Upper lobe of left lung (tissue), 4 donors: ENCODE results near the gene CYP2S1.

Experiments used
- POLR2A ChIP-seq, 4 donors: fragments of 450-650 bp; IDR thresholded peaks; one replicate each; pipeline ENCODE4 v1.5.1; 2016 to 2017; ENCODE audit warnings: antibody characterized with exemption in 4 of 4, mild to moderate bottlenecking in 2 of 4
- TF ChIP-seq, protein P1 (sequence below), 6 experiments: fragments of 450-650 bp in 4 of 6; fragments of 200-600 bp in 2 of 6; sonication (generic) in 2 of 6; IDR thresholded peaks; one replicate each; pipeline ENCODE4 v1.5.1; 2016 to 2019; ENCODE audit warnings: antibody characterized with exemption in 6 of 6

DNA sequence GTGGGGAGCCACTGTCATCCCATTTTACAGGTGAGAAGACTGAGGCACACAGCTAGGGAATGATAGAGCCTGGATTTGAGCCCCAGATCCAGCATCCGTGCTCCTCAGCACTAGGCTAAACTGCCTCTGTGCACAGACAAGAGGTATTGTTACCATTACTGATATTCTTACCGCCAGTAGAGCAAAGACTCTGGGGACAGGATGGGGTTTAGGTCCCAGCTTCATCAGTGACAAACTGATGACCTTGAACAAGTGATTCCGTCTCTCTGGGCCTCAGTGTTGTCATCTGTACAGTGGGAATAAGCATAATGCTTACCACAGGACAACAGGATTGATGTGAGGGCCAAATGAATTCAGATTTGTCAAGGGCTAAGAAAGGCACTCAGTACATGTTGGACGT, 42.5 kb downstream of the CYP2S1 start:
- TF ChIP-seq, protein P1, sequence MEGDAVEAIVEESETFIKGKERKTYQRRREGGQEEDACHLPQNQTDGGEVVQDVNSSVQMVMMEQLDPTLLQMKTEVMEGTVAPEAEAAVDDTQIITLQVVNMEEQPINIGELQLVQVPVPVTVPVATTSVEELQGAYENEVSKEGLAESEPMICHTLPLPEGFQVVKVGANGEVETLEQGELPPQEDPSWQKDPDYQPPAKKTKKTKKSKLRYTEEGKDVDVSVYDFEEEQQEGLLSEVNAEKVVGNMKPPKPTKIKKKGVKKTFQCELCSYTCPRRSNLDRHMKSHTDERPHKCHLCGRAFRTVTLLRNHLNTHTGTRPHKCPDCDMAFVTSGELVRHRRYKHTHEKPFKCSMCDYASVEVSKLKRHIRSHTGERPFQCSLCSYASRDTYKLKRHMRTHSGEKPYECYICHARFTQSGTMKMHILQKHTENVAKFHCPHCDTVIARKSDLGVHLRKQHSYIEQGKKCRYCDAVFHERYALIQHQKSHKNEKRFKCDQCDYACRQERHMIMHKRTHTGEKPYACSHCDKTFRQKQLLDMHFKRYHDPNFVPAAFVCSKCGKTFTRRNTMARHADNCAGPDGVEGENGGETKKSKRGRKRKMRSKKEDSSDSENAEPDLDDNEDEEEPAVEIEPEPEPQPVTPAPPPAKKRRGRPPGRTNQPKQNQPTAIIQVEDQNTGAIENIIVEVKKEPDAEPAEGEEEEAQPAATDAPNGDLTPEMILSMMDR (IDR thresholded peaks at IDR 0.05), result no peak
- no peak for TF ChIP-seq POLR2A (IDR thresholded peaks at IDR 0.05)
